T-helper 1 cell treated with Interleukin-12 subunit alpha and Interleukin-12 subunit beta and Interleukin-4 antibody, amounts not matched to agents 30 ng/mL and 1 ng/mL, for 36 hours (primary cell): ENCODE data around the gene ARL5C. TPM values are rescaled to one million over a fixed set of nuclear protein-coding genes. Genes with fewer than 3 reads are reported as not detected.
"Not testable (repeated sequence)": the region's sequence is repeated elsewhere in the genome, so short reads cannot be mapped to it uniquely, and the experiment has no call there.

Experiments
- intact Hi-C: fragments of 100-400 bp; cut with micrococcal nuclease; formaldehyde crosslinking; loops from one replicate; pipeline ENCODE4 v1.15.1; 2024
- total RNA-seq: library from RNA; stranded (reverse); gene quantifications from 2 replicates; pipeline ENCODE4 v1.2.3, GENCODE V29; 2022

The ARL5C gene
- total RNA-seq, 1 donor from 2014 or later, result not detected

- intact Hi-C loops, result no loop called here
These were observed 21.5 kb downstream of the ARL5C start for GRCh38 chr17:39144416-39144840.

DNA sequence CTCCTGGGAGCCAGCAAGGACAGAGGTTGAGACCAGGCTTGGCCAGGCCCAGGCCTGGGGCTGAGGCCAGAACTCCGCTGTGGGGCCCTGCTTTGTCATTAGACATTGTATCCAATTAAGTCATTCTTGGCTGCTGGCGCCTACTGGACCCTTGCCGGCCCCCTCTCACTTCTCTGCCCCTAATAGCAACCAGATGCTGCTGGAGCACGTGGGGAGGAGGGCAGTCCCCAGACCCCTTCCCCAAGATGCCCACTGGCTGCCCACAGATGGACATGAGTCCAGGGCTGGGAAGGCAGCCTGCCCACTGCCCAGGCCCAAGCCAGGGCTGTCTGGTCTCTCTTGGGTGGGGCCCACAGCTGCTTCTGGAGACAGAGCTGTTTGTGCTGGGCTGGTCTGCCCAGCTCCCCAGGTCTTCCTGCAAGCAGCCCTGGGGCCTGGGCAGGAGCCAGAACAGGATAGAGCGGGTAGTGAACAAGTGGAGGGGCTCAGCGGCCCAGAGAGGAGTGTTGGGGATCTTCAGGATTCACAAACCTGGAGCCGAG, 22.3 kb downstream of the ARL5C start:
- intact Hi-C loops, result no loop called here

DNA sequence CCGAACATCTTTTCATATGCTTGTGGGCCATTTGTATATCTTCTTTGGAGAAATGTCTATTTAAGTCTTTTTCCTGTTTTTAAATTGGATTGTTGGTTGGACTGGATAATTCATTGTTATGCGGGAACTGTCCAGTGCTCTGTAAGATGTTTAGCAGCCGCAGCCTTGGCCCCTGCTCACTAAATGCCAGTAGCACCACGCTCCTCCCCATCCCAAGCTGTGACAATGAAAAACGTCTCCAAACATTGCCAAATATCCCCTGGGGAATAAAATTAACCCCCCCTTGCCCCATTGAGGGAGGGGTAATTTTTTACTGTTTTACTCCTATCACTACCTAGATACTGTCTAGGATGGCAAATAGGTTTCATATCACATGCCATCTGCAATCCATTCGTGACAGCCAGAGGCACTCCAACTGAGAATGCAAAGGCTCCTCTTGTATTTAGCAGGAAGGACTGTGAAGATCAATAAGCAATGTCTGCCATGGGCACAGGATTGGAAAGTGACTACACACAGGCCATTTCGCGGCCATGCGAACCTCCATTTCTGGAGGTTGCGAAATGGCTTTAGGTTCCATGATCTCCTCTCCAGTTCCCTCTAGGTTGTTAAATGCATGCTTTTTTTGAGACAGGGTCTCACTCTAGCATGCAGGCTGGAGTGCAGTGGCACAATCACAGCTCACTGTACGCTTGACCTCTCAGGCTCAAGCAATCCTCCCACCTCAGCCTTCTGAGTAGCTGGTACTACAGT, 23.9 kb downstream of the ARL5C start:
- intact Hi-C loops, result no loop called here

DNA sequence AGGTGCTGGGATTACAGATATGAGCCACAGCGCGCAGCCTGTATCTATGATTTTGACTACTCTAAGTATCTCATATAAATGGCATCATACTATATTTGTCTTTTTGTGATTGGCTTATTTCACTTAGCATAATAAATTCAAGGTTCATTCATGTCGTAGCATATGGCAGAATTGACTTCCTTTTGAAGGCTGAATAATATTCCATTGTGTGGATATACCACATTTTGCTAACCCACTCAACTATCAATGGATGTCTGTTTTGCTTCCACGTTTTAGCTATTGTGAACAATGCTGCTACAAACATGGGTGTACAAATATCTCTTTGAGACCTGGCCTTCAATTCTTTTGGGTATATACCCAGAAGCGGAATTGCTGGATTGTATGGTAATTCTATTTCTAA, 24.7 kb downstream of the ARL5C start:
- intact Hi-C loops, result no loop called here

DNA sequence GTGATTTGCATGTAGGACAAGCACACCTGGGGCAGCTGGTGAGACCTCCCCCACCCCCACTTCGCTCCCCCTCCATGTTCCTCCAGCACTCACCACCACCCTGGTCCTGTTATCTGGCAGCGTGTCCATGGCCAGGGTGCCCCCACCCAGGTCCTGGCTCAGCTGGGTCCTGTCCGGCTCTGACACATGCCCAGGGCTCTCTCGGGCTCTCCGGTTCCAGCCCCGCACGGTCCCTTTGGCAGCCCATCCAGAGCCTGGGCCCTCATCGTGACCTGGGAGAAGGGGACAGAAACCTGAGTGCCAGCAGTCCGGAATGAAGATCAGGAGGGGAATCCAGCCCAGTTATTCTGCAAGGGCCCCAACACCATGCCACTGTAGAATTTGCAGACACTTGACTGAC, 26.4 kb downstream of the ARL5C start:
- intact Hi-C loops, result no loop called here

DNA sequence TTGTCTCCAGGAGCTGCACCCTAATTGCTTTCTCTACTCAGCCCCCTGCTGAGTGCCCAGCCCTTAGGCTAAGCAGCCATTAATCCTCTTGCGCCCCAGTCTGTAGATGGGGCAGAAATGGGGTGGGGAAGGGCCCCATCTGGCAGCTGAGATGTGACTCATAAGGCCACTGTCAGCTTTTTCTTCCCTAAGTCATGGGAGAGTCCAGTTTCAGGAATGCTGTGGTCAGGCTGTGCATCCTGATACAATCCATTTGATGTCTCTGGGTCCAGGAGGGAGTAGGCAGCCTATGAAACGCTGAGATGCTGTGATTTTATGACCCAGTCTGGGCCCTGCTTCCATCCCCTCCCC, 26.8 kb downstream of the ARL5C start:
- intact Hi-C loops, result no loop called here

- intact Hi-C loops, result no loop called here
These were observed 27.4 kb downstream of the ARL5C start for GRCh38 chr17:39138431-39139160.

DNA sequence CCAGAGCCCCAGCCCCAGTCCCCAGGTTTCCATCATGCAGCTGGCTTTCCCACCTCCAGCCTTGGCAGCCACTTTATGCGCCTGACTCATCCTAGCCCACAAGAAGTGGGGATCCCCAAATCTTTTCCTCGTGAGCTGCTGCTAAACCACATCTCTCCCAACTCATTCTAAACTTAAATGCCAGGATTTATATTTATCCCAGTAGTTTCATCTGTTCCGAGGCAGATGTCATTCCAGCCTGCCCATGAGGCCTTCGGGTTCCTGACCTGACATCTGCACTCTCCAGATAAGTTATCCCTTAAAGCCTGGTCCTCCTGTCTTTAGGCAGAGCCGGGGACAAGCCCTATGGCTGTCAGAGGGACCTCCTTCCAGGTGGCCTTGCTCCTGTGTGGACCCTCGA, 31.1 kb downstream of the ARL5C start:
- intact Hi-C loops, result no loop called here

- intact Hi-C loops, result no loop called here
These were observed 33.8 kb downstream of the ARL5C start for GRCh38 chr17:39132192-39132610.

GRCh38 chr17:39131616-39132015, 34.3 kb downstream of the ARL5C start:
- intact Hi-C loops, result no loop called here

- intact Hi-C loops, result no loop called here
These were observed 35.8 kb downstream of the ARL5C start for GRCh38 chr17:39130205-39130604.

DNA sequence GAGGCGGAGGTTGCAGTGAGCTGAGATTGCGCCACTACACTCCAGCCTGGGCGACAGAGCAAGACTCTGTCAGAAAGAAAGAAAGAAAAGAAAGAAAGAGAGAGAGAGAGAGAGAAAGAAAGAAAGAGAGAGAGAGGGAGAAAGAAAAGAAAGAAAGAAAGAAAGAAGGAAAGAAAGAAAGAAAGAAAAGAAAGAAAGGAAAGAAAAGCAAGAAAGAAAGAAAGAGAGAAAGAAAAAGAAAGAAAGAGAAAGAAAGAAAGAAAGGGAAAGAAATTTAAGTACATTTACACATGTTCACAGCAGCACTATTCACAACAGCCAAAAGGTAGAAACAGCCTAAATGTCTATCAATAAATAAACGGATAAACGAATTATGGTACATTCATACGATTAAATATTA, 36.4 kb downstream of the ARL5C start:
- intact Hi-C loops, result not testable (repeated sequence)

DNA sequence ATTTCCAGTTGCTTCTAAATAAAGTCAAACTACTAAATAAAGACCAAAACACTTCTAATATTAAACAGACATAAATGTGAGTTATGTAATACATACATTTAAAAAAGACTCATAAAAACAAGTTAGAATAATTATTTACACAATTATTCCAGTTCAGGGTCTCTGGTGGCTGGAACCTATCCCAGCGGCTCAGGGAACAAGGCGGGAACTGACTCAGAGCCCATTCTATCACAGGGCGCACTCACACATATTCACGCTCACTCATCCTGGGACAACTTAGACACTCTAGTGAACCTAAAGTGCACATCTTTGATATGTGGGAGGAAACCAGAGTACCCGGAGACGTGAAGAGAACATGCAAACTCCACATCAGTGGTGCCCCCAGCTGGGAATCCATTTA, 39.5 kb downstream of the ARL5C start:
- intact Hi-C loops, result loop anchor here (1.0 kb wide), 1 partner anchor 46 kb away; no protein-coding TSS in a partner anchor

- intact Hi-C loops, result no loop called here
These were observed 40.7 kb downstream of the ARL5C start for GRCh38 chr17:39125143-39125875.

DNA sequence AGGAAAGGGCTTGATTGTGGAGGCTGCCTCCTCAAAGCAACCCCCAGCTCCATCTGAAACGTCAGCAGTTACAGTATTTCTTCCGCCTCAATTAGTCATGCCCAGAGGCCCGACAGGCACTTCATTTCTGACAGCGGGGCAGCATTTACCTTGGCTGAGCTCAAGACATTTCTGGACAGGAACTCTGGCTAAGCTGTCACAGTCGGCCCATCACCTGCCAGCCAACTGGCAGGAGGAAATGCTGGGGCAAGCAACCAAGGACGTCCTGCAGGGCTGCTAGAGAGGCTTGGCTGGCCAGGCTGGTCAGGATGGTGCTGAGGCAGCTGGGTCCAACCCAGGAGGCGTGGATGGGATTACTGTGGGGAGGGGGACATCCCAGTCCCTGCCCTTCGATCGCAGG, 42.3 kb downstream of the ARL5C start:
- intact Hi-C loops, result no loop called here

DNA sequence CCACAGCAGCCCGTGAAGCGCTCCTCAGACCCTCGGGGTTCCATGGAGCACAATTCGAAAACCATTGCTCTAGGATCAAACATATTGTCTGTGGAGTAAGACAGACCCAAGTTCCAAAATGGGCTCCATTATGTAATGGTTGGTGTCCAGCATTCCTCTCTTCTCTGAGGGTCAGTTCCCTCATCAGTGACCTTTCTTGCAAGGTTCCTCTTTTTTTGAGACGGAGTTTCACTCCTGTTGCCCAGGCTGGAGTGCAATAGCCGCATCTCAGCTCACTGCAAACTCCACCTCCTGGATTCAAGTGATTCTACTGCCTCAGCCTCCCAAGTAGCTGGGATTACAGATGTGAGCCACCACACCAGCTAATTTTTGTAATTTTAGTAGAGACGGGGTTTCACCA, 43.0 kb downstream of the ARL5C start:
- intact Hi-C loops, result no loop called here

DNA sequence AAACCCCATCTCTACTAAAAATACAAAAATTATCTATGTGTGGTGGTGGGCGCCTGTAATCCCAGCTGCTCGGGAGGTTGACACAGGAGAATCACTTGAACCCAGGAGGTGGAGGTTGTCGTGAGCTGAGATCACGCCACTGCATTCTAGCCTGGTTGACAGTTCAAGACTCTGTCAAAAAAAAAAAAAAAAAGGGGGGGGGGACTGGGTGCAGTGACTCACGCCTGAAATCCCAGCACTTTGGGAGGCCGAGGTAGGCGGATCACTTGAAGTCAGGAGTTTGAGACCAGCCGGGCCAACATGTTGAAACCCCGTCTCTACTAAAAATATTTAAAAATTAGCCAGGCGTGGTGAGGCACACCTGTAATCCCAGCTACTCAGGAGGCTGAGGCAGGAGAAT, 44.0 kb downstream of the ARL5C start:
- intact Hi-C loops, result not testable (repeated sequence)

DNA sequence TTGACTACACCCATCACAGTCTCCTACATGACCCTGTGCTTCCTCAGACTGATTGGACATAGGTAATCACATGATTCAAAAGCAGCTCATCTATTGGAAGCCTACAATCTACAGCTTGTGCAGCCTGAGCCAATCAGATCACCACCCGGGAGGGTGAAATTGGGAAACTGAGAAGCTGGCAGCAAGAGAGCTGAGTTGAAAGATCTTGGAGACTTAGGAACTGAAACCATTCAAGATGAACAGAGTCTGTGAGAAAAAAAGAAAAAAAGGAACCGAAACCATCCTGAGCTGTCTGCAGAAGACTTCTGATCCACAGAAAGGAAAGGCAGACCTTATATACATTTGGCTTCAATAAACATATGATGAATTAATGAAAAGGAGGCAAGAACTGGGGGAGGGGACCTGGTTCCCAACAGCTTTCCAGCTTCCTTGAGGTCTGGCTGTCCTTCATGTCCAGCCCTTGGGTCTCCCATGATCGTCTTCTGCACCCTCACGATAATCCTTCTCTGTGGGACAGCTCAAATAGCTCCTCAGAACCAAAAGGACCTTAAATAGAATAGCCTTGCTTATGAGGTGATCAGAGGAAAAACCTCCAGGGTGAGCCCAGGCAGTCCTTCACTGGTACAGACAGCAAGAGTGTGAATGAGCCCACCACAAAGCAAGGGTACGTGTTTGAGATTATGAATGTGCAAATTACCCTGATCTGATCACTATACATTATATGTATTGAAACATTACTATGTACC, 47.1 kb downstream of the ARL5C start:
- intact Hi-C loops, result no loop called here

DNA sequence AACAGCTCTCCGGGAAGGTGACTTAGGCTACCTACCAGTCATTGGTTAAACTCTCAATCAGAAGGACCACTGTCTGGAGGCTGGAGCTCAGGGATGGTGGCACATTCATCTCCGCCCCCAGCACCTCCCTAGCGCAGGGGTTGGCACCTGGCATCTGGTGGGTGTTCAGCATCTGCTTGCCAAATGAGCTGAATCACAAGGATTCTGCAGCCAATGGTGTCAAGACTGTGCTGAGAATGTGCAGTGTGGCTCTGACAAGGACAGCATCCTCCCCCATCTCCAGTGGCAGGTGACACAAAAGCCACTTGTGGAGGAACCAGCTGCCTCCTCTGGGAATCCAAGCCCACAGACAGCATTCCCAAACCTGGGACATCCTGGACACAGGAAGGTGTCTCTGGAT, 49.7 kb downstream of the ARL5C start:
- intact Hi-C loops, result no loop called here

GRCh38 chr17:39115135-39115534, 50.8 kb downstream of the ARL5C start:
- intact Hi-C loops, result no loop called here

DNA sequence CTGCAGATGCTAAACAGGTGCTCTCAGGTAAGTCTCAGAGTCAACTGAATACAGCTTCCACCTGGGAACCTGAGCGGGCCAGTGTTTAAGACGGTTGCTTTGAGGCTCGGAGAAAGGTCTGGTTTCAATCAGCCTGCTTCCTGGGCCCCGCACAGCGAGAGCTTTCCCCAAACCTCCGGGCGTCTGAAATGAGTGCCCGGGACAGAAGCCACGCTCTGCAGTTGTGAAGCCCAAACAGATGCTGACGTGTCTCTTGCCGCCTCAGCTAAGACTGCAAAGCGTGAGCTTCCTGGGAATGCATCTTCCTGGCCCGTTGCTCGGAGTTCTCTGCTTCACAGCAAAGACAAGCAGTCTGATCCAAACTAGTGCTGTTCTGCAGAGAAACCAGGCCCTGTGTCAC, 51.2 kb downstream of the ARL5C start:
- intact Hi-C loops, result no loop called here
